GM10847 (cell line): ENCODE results near the gene TET3.

Source experiments
- POLR2A ChIP-seq: IDR thresholded peaks from 2 replicates; pipeline ENCODE4 v1.6.1; 2011; ENCODE audit not compliant: insufficient read length; ENCODE audit errors: extremely low read depth

The TET3 gene

GRCh38 chr2:73979686-73980085, 5.0 kb upstream of the TET3 start:
- TF ChIP-seq POLR2A: no peak

- TF ChIP-seq POLR2A: no peak
Measured at GRCh38 chr2:73980566-73980965, 4.1 kb upstream of the TET3 start.

DNA sequence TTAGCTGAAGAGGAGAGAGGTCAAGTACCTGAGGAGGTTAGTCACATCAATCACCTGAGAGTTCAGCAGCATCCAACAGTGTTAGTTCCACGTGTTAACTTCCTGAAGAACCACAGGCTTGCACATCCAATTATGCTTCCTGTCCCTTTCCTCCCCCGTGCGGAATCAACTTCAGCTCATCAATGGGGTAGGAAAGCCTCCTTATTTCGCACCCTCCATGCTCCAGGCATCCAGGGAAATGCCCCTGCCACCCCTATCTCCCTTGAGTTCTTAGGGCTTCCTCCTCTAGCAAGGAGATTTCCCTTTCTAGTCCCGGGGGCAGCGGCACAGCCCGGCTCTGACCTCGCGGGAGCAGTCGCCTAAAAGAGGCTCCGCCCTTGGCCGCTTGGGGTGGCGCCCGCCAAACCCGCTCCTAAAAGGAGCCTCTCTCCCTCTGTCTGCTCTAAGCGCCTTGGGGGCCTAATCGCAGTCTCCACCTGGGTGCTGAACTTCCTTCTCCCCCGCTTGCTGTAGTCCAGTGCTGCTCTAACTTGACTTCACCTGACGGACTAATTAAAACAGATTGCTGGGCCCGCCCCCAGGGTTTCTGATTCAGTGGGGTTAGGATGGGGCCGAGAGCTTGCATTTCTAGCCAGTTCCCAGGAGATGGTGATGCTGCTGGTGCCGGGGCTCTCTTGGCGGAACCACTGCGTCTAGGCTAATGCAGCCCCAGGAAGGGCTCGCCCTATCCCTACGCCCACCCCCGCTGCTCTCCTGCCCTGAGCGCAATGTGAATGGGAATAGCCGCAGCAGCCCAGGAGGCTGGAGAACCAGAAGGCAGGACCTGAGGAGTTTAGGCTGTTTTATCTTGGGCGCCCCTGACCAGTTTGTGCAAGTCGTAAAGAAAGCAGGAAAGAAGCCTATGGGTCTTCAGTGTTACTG, 3.4 kb upstream of the TET3 start:
- TF ChIP-seq POLR2A: peak; percentile 34

DNA sequence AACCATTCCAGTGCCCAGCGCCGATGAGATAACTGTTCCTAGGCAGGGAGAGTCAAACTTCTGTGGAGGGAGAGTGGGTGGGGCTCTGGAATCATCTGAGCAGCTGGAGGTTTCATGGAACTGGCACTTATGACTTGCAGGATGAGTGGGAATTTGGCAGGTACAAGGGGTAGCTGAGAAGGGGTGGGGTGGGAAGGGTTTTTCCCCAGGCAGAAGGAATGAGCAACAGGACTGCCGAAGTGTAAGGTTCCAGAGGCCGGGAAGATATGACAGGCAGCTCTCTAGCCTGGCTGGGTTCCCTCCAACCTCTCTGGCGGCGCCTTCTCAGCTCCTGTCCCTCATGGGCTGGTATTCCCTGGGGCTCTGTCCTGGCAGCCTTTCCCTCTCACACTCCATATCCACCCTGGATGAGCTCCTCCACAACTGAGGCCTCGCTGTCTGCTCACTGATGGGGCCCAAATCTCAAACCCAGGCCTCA, 2.5 kb upstream of the TET3 start:
- TF ChIP-seq POLR2A: no peak

- no peak for TF ChIP-seq POLR2A
Measured at GRCh38 chr2:73983322-73984202, 1.1 kb upstream of the TET3 start.

GRCh38 chr2:73984922-73985307, 205 bp downstream of the TET3 start:
- TF ChIP-seq POLR2A: peak; percentile 58

- no peak for TF ChIP-seq POLR2A
Measured at GRCh38 chr2:73985308-73986084, 786 bp downstream of the TET3 start.

GRCh38 chr2:73986085-73986681, 1.5 kb downstream of the TET3 start:
- no peak for TF ChIP-seq POLR2A

DNA sequence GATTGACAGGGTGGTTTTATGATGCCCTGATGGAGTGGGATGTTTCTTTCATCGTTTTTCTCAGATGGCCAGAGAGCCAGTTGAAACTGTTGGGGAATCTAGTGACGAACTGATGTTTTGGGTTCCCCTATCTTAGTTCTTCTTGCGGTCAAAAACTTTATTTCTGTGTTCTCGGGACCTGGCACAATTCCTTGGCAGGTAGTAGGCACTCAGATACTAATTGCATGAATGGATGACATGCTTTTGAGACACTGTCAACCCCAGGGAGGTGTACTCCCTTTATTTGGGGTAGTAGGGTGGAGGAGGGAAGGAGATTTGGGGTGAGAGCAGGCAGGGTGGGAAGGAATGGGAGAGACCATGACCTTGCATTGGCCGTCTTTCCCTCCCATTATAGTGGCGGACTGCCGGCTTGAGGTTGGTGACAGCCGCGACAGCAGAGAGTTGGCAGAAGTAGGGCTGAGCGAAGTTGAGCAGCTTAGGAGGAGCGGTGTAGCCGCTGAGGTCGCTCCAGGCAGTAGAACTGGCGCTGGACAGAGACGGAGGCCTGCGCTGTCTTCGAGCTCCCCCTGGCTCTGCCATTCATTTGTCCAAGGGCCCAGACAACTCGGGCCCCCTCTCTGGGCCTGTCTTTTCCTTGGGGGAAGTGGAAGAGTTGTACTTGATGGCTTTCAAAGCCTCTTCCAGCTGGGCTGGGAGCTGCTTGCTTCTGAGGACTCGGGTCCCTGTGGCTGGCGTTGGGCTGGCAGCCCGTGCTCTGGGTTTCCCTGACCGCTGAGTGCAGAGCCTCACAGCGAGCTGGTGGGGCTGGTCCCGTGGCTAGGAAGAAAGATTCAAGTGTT, 2.6 kb downstream of the TET3 start:
- TF ChIP-seq POLR2A: no peak

DNA sequence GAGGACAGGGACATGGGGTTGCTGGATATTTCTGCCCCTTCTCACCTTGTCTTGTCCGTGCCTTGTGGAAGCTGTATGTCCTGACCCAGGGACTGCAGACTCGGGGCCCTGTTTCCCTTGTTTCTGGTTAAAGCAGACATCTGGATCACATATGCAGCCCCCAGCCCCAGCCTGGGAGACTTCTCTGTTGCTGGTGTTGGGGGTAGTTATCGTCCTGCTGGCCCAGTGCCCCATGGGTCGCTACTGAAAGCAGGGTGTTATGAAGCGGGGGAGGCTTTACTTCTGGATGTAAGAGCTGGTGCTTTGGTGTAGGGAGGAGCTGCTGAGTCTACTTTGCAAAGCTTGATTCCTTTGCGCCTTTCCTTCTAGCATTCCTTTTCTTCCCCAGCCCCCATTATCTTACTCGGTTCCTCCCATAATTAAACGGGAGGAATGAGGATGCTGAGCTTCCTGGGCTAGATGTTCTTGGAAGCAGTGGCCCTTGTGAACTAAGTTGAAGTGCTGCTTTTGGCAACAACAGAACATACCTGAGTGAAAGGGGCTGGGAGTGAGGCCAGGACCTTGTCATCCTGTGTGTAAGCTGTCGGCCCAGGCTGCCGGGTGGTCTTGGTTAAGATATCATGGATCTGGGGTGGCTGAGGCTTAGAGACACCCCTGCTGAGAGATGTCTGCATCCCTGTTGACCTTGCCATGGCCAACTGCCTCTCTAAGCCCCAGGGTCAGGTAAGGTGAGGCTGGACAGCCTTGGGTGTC, 3.4 kb downstream of the TET3 start:
- no peak for TF ChIP-seq POLR2A

- no peak for TF ChIP-seq POLR2A
Measured at GRCh38 chr2:73989972-73990371, 5.3 kb downstream of the TET3 start.

- TF ChIP-seq POLR2A: no peak
Measured at GRCh38 chr2:73990531-73990930, 5.8 kb downstream of the TET3 start.

DNA sequence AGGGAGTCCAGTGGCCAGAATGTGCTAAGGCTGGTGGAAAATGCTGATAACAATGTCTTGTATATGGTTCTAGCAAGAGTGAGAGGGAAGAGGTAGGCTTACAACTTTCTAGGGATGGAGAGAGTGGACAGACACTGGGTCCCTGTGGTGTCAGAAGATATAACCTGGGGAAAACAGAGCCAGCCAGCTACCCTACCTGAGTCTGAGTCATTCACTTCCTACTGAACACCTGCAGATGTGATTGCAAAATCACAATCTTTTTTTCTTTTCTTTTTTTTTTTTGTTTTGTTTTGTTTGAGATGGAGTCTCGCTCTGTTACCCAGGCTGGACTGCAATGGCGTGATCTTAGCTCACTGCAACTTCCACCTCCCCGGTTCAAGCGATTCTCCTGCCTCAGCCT, 7.3 kb downstream of the TET3 start:
- TF ChIP-seq POLR2A: no peak
